WI38 (cell line): ENCODE measurements around the gene PLA2G2D.

ENCODE experiments used
- H3K4me3 ChIP-seq: 2 replicates; pipeline ENCODE4 v1.5.1; 2011; ENCODE audit warnings: low read depth, mild to moderate bottlenecking, control low read depth, low read length
- TF ChIP-seq, protein P1 (sequence below): IDR thresholded peaks from 2 replicates; pipeline ENCODE4 v1.5.1; 2012; ENCODE audit warnings: low read depth, mild to moderate bottlenecking, control low read depth, low read length

Gene PLA2G2D

DNA sequence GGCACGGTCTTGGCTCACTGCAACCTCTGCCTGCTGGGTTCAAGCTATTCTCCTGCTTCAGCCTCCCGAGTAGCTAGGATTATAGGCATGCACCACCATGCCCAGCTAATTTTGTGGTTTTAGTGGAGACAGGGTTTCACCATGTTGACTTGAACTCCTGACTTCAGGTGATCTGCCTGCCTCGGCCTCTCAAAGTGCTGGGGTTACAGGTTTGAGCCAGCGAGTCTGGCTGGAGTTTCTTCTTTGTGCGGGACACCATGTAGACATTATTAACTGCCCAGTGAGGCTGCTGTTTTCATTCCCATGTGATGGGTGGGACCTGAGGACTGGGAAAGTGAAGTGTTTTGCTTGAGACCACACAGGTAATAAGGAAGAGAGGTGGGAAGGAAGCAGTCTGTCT is 26.0 kb downstream of the PLA2G2D start:
- TF ChIP-seq, protein P1, sequence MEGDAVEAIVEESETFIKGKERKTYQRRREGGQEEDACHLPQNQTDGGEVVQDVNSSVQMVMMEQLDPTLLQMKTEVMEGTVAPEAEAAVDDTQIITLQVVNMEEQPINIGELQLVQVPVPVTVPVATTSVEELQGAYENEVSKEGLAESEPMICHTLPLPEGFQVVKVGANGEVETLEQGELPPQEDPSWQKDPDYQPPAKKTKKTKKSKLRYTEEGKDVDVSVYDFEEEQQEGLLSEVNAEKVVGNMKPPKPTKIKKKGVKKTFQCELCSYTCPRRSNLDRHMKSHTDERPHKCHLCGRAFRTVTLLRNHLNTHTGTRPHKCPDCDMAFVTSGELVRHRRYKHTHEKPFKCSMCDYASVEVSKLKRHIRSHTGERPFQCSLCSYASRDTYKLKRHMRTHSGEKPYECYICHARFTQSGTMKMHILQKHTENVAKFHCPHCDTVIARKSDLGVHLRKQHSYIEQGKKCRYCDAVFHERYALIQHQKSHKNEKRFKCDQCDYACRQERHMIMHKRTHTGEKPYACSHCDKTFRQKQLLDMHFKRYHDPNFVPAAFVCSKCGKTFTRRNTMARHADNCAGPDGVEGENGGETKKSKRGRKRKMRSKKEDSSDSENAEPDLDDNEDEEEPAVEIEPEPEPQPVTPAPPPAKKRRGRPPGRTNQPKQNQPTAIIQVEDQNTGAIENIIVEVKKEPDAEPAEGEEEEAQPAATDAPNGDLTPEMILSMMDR: no peak
- H3K4me3 ChIP-seq: no peak overlapping the region

DNA sequence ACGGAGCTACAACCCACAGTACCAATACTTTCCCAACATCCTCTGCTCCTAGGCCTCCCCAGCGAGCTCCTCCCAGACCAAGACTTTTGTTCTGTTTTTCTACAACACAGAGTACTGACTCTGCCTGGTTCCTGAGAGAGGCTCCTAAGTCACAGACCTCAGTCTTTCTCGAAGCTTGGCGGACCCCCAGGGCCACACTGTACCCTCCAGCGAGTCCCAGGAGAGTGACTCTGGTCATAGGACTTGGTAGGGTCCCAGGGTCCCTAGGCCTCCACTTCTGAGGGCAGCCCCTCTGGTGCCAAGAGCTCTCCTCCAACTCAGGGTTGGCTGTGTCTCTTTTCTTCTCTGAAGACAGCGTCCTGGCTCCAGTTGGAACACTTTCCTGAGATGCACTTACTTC is 28.7 kb downstream of the PLA2G2D start:
- H3K4me3 ChIP-seq: no peak overlapping the region
- TF ChIP-seq, protein P1: no peak

DNA sequence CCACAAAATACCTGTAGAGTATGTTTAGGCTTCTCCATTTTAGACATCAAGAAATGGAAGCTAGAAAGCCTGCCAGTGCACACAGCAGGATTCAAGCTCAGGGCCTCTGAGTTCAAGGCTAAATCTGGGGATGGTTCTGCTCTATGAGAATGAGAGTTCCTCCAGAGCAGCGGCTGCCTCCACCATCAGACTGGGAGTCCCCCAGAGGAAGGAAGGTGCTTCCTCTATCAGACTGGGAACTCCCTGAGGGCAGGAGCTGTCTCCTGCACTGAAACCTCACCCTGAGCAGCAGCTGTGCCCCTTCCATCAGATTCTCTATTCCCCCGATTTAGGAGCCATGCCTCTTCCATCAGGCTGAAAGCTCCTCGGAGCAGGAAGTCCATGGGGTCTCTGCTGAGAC is 29.2 kb downstream of the PLA2G2D start:
- no peak overlapping the region for H3K4me3 ChIP-seq
- TF ChIP-seq, protein P1: no peak

DNA sequence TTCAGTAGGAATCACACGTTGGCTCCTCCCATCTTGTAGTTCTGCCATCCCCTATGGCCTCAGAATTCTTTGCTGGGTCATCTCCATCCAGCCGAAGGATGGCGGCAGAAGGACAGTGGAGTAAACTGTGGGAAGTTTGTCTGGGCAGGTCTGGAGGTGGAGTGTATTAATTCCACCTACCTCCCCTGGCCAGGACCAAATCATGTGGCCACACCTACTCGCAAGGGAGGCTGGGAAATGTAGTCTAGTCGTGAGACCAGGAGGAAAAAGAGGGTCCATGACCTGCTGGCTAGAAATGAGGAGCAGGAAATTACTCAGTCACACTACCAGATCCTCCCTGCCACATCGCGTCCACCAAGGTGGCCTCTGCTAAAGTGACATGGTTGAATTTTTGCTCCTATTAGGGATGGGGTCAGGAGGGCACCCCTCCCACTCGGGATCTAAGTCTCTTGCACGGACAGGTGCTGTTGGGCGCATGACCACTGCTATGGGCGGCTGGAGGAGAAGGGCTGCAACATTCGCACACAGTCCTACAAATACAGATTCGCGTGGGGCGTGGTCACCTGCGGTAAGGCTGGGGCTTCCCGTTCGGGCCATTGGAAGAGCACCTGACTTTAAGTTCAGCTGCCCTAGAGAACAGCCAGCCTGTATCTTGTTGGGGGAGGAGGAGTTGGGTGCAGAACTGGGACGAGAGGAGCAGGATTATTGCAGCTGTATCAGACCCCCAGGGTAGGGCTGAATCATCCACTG is 29.8 kb downstream of the PLA2G2D start:
- TF ChIP-seq, protein P1: no peak
- no peak overlapping the region for H3K4me3 ChIP-seq

DNA sequence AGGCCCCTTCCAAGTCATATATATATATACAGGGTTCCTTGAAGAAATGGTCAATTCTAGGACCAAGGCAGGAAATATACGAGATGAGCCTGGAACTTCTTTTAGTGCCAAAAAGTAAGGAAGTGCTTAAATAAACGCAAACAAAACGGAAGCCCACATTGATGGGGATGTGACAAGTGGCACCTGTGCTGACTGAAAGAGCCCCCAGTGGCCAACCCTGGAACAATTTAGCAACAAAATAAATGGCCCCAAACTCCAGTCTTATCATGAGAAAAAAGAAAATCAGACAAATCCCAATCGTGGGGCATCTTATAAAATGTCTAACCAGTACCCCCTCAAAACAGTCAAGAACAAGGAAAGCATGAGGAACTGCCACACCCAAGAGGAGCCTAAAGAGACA is 31.7 kb downstream of the PLA2G2D start:
- H3K4me3 ChIP-seq: no peak overlapping the region
- TF ChIP-seq, protein P1: no peak

DNA sequence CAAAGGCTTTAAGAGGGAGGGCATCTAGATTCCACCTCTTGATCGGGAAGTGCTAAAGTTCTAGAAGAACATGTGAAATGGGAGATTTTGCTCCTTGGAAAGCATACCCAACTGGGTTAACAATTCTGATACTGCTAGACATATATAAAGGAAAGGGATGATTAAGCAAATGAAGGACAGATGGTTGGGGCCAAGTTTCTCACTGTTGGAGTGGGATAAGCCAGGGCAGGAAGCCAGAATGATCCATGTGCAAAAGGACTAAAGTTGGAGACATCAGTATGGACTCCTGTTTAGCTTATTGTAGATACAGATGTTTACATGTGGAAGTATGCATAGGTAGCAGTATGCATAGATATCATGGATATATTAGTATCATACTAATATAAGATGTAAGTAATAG is 32.5 kb downstream of the PLA2G2D start:
- TF ChIP-seq, protein P1: no peak

DNA sequence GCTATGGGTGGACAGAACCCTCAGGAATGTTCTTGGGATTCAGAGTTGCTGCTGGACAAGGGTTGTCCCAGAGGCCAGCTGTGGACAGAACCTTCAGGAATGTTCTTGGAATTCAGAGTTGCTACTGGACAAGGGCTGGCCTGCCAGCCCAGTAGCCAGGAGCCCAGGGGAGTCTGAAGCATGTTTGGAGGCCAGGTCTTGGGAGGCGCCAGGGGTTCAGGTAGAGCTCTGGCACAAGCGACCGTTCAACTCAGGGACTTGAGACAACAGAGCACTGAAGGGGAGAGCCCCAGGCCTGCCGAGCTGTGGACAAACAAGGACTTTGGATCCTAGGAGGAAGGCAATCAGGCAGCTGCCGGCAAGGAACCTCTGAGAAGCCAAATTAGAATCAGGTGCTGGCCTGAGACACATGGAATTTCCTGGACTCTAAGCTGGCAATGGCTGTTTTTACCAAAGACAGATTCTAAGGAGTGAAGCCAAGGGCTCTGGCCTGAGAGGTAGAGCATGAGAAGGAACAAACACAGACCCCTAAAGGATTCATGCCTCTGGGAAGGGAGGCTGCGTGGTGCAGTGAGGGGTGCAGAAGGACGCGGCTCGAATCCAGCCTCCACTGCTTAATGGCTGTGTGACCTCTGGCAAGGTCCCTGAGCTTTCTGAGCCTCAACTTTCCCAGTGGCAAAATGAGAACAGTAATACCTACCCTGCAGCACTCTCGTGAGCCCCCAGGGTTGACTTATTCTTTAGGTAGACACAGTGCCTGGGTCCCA is 36.0 kb downstream of the PLA2G2D start:
- TF ChIP-seq, protein P1: no peak

More for the DNA sequence above, 32.5 kb downstream of the PLA2G2D start:
- H3K4me3 ChIP-seq: no peak overlapping the region

More for the DNA sequence above, 36.0 kb downstream of the PLA2G2D start:
- no peak overlapping the region for H3K4me3 ChIP-seq
